ENCODE measurements around the gene GRID1. TPM values are rescaled to one million over a fixed set of nuclear protein-coding genes. Genes with fewer than 3 reads are reported as not detected.

GRID1 gene
- total and polyA plus RNA-seq, 9 of the 15 experiments (the other 6 are each of a cell fraction or from before 2014, with no cell fraction given) = 0.01 to 7.2 (median 1.2) TPM

DNA sequence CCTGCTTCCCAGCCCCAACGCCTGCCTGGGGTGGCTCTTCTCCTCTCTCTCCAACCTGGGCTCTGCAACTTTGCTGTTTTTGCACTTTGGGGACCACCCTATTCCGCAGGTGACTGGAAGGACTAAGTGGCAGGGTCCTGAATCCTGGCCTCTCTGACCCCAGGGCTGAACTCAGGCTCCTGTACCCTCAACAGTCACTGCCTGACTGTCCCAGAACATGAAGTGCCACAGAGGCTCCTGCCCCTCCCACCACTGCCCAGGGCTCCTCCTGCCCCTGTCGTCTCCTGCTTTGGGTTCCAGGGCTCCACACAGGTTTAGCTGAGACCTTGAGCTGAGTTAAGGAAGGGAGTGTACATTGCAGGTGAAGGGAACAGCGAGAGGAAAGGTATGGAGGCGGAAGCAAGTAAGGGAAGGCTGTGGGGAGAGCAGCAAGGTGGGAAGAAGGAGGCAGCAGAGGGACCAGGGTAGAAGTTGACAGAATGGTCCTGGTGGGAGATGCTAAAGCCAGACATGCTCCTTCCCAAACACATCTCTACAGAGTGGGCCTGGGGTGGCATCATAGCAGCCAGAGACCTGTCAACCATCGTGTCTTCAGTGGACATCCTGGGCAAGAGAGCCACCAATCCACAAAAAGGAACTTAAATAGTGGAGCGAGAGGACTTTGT, 5.7 kb upstream of the GRID1 start:
- no peak overlapping the region for H3K4me2 ChIP-seq (ENCODE audit: insufficient read depth, low read length)
- ATAC-seq = no peak
- peaks cover 0 to 8% of the 10 kb centered on the region in 2 experiments; a peak in 2 of 5 replicates for H3K4me1 ChIP-seq (replicated peaks in 1 of 2; ENCODE audit: control insufficient read depth in 2 of 2, insufficient read depth in 2 of 2, low read length in 2 of 2)
- intact Hi-C loops (cut with micrococcal nuclease) = loop anchor here (10.0 kb wide), 1 partner anchor 1827 kb away; no protein-coding TSS in a partner anchor
- no peak for DNase-seq (ENCODE audit: extremely low read depth in 1 of 4, low spot score in 3 of 4)
- no peaks in the 10 kb centered on the region for H3K9me1 ChIP-seq (ENCODE audit: control insufficient read depth, insufficient read depth, low read length)
- no peaks in the 10 kb centered on the region for H3K9me3 ChIP-seq (replicated peaks; ENCODE audit: control insufficient read depth, insufficient read depth, low read depth, low read length)
- no peak overlapping the region for H3K4me3 ChIP-seq
- in situ Hi-C loops (cut with MboI) = loop anchor here (10.0 kb wide), 1 partner anchor 107 kb away; no protein-coding TSS in a partner anchor
- ChIA-PET POLR2A (no interaction called here), CTCF (ENCODE audit: low intra/inter-chr PET ratio) (no interaction called here)
- no peak for FAIRE-seq
- no peaks in the 10 kb centered on the region for H3K36me3 ChIP-seq (ENCODE audit: control insufficient read depth, insufficient read depth, low read length)
- WGBS (ENCODE audit: insufficient coverage, low coverage, missing lambda C conversion rate) = 0% methylated on average over 4 of the region's 7 CpGs
- H2AFZ ChIP-seq (ENCODE audit: low read depth, low read length) = no peak overlapping the region
- no TSS peak for BruUV-seq (replicated peaks)
- H3K27ac ChIP-seq (ENCODE audit: extremely low read depth, low read depth, low read length) = no peak overlapping the region
- H4K20me1 ChIP-seq (replicated peaks; ENCODE audit: control insufficient read depth, insufficient read depth, low read length) = peaks cover under 1% of the 10 kb centered on the region; the same call in 1 of the 2 replicates
- H3K9ac ChIP-seq (ENCODE audit: insufficient read depth in 1 of 2, low read depth in 2 of 2, low read length in 2 of 2) = no peak overlapping the region
- H3K27me3 ChIP-seq (ENCODE audit: control insufficient read depth in 2 of 2, insufficient read depth in 2 of 2, low read length in 2 of 2) = peaks cover 0 to 18% of the 10 kb centered on the region in 2 experiments; a peak in 2 of 5 replicates
- no peaks in the 10 kb centered on the region for H3K79me2 ChIP-seq (ENCODE audit: control insufficient read depth, insufficient read depth, low read length)
- no peak for TF ChIP-seq POLR2A (conservative IDR thresholded peaks at IDR 0.05)
- TF ChIP-seq CEBPG (CRISPR knock-in tag; IDR thresholded peaks at IDR 0.05) = no peak
- no peak for TF ChIP-seq CEBPG (tag; conservative IDR thresholded peaks at IDR 0.05 in 1 of 2, IDR thresholded peaks at IDR 0.05 in 1 of 2)
- no peak for TF ChIP-seq SMAD2 (IDR thresholded peaks at IDR 0.05; ENCODE audit: low read depth, low read length)
- no peak for TF ChIP-seq ZNF232 (CRISPR knock-in tag; IDR thresholded peaks at IDR 0.05)
- no peak for TF ChIP-seq THAP7 (CRISPR knock-in tag; IDR thresholded peaks at IDR 0.05)
- TF ChIP-seq, protein P1, sequence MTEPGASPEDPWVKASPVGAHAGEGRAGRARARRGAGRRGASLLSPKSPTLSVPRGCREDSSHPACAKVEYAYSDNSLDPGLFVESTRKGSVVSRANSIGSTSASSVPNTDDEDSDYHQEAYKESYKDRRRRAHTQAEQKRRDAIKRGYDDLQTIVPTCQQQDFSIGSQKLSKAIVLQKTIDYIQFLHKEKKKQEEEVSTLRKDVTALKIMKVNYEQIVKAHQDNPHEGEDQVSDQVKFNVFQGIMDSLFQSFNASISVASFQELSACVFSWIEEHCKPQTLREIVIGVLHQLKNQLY (CRISPR knock-in tag; conservative IDR thresholded peaks at IDR 0.05) = no peak
- TF ChIP-seq CEBPB (tag; IDR thresholded peaks at IDR 0.05) = no peak
- no peak for TF ChIP-seq STAG1 (CRISPR knock-in tag; IDR thresholded peaks at IDR 0.05; ENCODE audit: borderline replicate concordance)
- no peak for TF ChIP-seq SRSF1 (IDR thresholded peaks at IDR 0.05; ENCODE audit: low read depth, low read length)
- TF ChIP-seq FOXO4 (CRISPR knock-in tag; IDR thresholded peaks at IDR 0.05) = no peak
- TF ChIP-seq ZNF764 (CRISPR knock-in tag; IDR thresholded peaks at IDR 0.05; ENCODE audit: low read depth) = no peak
- TF ChIP-seq ZC3H11A (IDR thresholded peaks at IDR 0.05; ENCODE audit: low read depth, low read length) = no peak
- no peak for TF ChIP-seq PRPF4 (IDR thresholded peaks at IDR 0.05; ENCODE audit: insufficient read depth, low read depth, low read length, poor library complexity, severe bottlenecking)
- no peak for TF ChIP-seq PHB2 (IDR thresholded peaks at IDR 0.05; ENCODE audit: low read depth)
- no peak for TF ChIP-seq TAF7 (tag; IDR thresholded peaks at IDR 0.05)
- TF ChIP-seq AFF4 (CRISPR knock-in tag; IDR thresholded peaks at IDR 0.05) = no peak
